ENCODE results near the gene TLE1.
A peak's percentile ranks its signal among the peaks of the same experiment; 100 is the strongest.

TLE1 gene

GRCh38 chr9:81680006-81680405 lies 9.3 kb downstream of the TLE1 start:
- no peak overlapping the region for H3K4me3 ChIP-seq (ENCODE audit: low read depth, low read length)
- no peak for TF ChIP-seq CTCF (IDR thresholded peaks at IDR 0.05; ENCODE audit: low read depth, low read length, missing control alignments)
- DNase-seq (ENCODE audit: low read depth), result no peak

- TF ChIP-seq CTCF (IDR thresholded peaks at IDR 0.05; ENCODE audit: low read depth, low read length, missing control alignments), result no peak
- no peak overlapping the region for H3K4me3 ChIP-seq (ENCODE audit: low read depth, low read length)
- DNase-seq (ENCODE audit: low read depth), result no peak
Observed at GRCh38 chr9:81678088-81678487, 11.3 kb downstream of the TLE1 start.

DNA sequence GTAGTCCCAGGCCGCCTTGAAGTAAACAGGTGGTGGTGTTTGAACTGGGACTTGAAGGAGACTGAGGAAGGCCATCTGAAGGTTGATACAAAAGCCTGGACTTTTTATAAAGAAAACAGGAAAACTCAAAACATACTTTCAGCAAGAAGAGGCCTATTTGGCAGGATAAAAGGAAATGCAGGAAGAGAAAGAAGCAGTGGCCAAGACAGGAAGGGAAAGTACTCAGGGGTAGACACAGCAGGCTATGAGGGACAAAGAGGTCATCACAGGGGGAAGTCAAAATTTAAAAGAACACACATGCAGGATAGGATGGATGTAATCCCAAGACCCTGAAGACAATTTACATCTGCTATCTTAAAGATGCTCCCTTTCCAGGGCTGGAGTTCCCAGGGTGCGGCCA lies 13.0 kb downstream of the TLE1 start:
- TF ChIP-seq CTCF (IDR thresholded peaks at IDR 0.05; ENCODE audit: low read depth, low read length, missing control alignments), result no peak
- H3K4me3 ChIP-seq (ENCODE audit: low read depth, low read length), result no peak overlapping the region
- no peak for DNase-seq (ENCODE audit: low read depth)

- TF ChIP-seq CTCF (IDR thresholded peaks at IDR 0.05; ENCODE audit: low read depth, low read length, missing control alignments), result peak; percentile 13
- DNase-seq (ENCODE audit: low read depth), result no peak
- H3K4me3 ChIP-seq (ENCODE audit: low read depth, low read length), result no peak overlapping the region
Observed at GRCh38 chr9:81673310-81673709, 16.0 kb downstream of the TLE1 start.

DNA sequence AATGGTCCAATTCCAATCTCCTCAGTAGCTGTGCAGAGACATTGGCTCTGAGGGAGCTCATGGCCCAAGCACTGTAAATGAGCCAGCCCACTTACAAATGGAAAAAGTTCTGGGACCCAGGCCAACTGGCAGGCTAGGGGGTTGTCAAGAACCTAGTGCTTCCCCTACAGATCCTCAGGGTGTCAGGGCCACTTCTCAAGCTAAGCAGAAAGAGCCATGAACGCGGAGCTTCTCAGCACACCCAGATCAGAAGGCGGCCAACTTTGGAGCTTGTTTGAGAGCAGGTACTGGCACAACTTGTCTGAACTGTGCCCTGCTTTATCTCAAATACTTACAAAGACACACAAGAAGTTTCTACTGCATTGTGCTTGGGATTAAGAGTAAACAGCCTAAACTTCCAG lies 17.5 kb downstream of the TLE1 start:
- DNase-seq (ENCODE audit: low read depth), result no peak
- H3K4me3 ChIP-seq (ENCODE audit: low read depth, low read length), result no peak overlapping the region
- no peak for TF ChIP-seq CTCF (IDR thresholded peaks at IDR 0.05; ENCODE audit: low read depth, low read length, missing control alignments)

DNA sequence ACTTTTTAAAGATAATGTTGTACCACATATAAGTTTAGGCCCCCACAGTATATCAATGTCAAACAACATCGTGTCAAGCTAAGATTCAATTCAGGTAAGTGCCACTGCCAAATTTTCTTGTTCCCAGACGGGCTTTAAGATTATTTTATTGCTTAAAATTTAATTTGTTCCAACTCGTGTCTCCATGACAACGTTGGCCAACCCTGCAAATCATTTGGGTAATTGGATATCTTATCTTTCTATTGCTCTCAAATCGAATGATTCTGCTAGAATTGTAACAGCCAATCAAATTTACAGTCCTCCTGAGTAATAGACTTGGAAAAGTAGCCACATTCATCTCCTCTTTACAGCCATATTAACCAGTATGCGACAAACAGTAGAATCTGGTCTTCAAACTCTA lies 19.5 kb downstream of the TLE1 start:
- no peak for TF ChIP-seq CTCF (IDR thresholded peaks at IDR 0.05; ENCODE audit: low read depth, low read length, missing control alignments)
- no peak for DNase-seq (ENCODE audit: low read depth)
- no peak overlapping the region for H3K4me3 ChIP-seq (ENCODE audit: low read depth, low read length)

- no peak for DNase-seq (ENCODE audit: low read depth)
- TF ChIP-seq CTCF (IDR thresholded peaks at IDR 0.05; ENCODE audit: low read depth, low read length, missing control alignments), result no peak
- H3K4me3 ChIP-seq (ENCODE audit: low read depth, low read length), result no peak overlapping the region
Observed at GRCh38 chr9:81669041-81669651, 20.2 kb downstream of the TLE1 start.

Measured in GM12864 (cell line).